GM21717 (cell line): ENCODE measurements around the gene PALLD.
"Not testable (repeated sequence)": the region's sequence is repeated elsewhere in the genome, so short reads cannot be mapped to it uniquely, and the experiment has no call there.

Experiments used
- ATAC-seq: cut with Tn5 transposase; IDR thresholded peaks from one replicate; pipeline ENCODE4 v1.9.1; 2021; ENCODE audit warnings: mild to moderate bottlenecking, moderate library complexity; ENCODE audit not compliant: unreplicated experiment

The PALLD gene

DNA sequence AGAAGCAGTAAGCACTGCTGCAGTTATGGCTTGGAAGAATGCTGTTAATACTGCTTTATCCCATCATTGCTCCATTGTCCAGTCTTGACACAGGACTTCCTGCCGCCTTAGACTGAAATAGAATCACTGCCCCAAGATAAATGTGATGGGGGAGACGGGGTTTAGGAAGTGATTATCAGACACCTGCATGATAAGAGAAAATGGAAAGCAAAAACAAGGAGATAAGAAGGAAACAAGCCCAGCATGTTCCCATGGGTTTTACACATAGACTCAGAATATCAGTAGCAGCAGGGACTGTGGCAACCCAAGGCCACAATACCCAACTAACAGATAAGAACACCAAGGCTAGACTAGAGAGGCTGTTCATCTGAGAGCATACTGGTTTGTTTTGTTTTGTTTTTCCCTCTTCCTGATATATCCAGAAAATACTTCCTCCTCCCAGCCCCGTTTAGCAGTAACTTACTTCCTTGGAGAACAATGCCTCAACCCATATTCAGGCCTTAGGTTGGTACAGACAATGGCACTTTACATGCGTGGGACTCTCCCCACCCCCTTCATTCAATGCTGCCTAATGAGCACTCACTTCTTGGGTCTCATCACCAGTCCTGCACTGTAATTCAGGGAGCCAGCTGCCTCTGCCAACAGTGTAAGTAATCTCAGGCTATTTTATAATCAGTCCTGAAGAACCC lies 280.6 kb downstream of the PALLD start:
- ATAC-seq: no peak

GRCh38 chr4:168781341-168781740 lies 284.5 kb downstream of the PALLD start:
- ATAC-seq: no peak

GRCh38 chr4:168781926-168782325 lies 285.1 kb downstream of the PALLD start:
- ATAC-seq: no peak

DNA sequence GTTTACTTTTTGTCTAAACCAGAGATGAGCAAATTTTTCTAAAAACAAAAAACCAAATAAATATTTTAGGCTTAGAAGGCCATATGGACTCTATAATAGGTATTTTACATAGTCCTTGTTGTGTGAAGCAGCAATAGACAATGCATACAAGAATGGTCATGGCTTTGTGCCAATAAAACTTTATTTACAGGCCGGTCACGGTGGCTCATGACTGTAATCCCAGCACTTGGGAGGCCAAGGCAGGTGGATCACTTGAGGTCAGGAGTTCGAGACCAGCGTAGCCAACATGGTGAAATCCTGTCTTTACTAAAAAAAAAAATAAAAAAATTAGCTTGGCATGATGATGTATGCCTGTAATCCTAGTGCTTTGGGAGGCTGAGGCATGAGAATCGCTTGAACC lies 285.6 kb downstream of the PALLD start:
- ATAC-seq: no peak

DNA sequence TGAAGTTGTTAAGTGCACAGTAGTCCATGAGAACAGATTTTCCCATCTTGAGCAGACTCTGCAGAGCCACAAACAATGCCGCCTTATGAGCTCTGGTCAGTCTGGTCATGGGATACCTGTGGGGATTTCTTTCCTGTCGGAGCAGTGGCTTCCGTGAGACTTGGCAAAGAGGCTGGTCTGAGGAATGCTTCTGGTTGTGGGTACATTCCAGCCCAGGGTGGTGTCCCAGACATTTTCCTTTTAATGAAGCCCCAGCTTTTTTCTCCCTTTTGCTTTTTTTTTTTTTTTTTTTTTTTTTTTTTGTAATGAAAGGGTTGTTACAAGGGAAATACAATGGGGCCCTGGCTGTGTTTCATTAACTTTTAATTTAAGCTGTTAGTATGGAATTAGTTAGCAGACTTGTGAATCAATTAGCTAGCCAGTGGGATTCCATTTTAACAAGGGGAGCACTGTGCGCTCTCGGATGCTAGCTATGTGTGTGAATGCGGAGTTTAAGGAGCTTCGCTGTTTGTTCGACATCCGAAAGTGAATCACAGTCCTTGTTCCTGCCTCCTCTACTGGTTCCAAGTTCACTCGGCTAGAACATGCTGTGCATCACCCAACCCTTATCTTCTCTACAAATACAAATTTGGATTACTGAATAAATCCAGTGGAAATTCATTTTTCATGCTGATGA lies 288.1 kb downstream of the PALLD start:
- ATAC-seq: no peak

DNA sequence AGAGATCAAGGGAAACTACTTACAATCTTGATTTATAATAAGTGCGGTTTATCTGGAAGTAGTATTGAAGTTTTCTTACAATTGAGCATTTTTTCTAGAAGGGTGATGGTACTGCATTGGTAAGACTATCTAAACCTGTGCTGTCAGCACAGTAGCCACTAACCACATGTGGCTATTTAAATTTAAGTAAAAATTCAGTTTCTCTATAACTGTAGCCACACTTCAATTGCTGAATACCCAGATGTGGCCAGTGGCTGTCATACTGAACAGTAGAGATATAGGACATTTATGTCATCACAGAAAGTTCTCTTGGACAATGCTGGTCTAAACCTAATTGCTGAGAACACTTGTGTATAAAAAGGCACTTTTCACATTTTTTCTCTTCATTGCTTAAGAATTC lies 290.5 kb downstream of the PALLD start:
- ATAC-seq: no peak

DNA sequence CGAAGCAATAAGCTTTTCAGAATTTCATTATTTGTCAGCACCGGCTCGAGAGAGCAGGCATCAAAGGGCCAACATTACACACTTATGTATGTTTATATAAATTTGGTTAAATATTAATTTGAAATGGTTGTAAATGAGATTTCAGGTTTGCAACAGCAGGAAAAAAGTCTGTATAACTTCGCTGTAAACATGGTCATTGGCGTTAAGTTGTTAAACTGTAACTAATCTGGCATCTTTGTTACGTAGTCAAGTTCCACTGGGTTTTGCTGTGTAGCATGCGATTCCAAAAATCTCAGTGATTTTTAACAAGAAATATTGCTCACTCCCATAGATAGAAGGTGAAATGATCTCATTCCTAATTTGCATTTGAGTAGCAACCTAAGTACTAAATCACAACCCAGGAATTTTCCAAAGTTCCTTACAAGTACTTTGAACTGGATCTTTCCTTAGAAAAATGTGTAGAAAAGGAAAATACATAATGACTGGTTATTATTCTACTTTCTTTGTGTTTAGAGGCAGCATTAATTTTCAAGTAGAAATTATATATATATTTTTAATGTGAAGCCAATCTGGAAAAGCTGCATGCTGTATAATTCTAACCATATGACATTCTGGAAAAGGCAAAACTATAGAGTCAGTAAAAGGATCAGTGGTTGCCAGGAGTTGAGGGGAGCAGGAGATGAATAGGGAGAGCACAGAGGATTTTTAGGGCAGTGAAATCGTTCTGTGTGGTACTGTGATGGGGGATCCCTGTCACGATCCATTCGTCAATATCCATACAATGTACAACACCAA lies 291.1 kb downstream of the PALLD start:
- no peak for ATAC-seq

DNA sequence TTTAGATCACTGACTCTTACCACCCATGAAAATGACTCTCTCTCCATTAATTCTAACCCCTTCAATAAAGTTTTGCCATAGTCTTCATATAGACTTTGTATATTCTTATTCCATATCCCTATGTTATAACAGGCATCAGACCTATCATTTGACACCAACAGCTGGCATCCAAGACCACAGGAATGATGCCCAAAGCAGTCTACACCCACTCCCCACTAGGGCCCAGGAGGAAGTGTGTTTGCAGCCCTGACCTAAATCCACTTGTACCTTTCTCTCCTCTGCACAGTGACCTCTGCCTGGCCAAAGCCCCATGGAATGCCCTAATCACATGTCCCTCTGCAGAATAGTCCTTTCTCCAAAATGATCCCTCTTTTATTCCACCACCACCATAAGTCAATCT lies 294.0 kb downstream of the PALLD start:
- no peak for ATAC-seq

DNA sequence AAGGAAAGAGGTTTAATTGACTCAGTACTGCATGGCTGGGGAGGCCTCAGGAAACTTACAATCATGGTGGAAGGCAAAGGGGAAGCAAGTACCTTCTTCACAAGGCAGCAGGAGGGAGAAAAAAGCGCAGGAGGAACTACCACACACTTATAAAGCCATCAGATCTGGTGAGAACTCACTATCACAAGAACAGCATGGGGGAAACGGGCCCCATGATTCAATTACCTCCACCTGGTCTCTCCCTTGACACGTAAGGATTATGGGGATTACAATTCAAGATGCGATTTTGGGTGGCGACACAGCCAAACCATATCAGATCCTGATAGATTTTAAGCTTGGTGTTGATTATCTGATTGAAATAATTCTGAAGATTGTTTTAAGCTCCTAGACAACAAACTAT lies 294.5 kb downstream of the PALLD start:
- no peak for ATAC-seq

DNA sequence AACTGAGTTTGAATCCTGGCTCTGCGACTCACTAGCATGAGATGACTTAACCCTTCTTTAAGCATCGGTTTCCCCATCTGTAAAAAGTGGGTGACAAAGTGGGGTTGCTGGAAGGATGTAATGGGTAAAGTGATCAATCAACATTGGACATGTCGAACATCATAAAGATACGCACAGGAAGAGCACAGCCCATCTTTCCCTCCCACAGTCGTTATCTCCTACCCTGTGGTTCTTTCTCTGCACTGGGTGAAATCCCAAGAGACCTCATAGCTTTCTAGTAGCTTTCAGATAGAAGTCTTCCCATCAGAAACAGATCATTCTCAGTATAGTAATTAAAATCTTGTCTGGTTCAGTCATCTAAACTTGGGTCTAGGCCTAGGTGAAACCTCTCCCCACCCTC lies 296.7 kb downstream of the PALLD start:
- ATAC-seq: no peak

GRCh38 chr4:168794092-168794707 lies 297.3 kb downstream of the PALLD start:
- ATAC-seq: no peak

- no peak for ATAC-seq
Measured at GRCh38 chr4:168794881-168795280, 298.0 kb downstream of the PALLD start.

DNA sequence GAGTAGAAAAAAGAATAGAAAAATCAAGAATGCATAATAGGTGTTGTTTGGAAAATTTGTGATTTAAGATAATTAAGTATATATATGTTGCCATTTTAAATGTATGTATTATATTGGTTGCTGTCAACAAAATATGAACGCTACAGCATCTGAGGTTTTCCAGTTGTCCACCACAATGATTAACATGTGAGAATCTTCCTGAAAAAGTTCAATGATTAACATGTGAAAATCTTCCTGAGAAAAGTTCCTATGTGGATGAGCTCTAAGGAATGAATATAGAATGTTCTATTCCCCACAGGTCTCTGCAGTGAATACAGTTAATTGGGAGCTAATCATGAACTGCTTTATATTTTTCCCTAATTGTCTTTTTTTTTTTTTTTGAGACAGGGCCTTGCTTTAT lies 298.5 kb downstream of the PALLD start:
- no peak for ATAC-seq

DNA sequence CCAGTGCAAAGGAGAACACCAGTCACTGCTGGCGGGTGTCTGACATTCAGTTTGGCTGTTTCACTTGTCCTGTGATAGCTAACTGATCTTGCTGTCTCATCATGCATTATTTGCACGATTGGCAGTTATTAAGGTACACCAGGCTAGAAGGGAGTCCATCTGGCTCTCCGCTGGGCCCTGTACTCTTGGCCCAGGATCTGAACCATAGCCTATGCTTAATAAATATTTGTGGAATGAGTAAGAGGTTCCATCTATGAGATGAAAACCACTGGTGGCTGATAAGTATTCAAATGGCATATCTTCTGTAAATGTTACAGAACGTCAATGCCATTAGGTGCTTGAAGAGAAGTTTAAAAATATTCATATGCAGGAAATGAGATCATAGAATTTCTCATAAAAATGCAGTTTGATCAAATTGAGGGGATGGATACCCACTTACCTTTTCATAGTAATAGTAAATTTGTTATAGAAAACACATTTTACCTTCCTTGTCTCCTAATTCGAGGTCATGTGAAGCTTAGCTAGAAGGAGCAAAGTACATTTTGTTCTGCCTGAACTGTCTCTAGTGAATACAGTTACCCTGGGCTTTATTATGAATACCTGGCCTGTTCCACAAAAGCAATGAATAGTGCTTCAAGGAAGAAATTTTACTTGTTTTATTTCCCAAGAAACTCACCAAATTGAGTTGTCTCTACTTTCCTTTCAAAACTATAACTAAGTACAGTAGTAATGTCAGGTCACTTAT lies 299.7 kb downstream of the PALLD start:
- ATAC-seq: no peak

DNA sequence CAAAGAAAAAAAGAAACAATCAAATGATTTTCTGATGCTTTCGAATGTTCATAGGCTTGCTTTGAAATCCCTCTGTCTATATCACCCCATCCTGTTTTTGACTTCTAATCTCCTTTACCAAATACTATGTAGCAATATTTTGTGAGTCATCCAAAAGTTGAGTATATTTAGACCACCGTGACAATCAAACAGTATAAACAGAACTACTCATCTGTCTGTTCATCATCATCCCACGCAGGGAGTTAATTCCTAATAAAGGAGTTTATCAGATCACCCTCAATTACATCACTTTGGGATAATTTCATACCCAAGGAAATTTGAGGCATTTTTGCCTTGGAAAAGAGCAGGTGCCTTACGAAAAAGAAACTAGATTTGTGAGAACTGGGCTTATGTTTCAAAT lies 300.3 kb downstream of the PALLD start:
- no peak for ATAC-seq

- ATAC-seq: no peak
Measured at GRCh38 chr4:168797738-168798375, 301.0 kb downstream of the PALLD start.

DNA sequence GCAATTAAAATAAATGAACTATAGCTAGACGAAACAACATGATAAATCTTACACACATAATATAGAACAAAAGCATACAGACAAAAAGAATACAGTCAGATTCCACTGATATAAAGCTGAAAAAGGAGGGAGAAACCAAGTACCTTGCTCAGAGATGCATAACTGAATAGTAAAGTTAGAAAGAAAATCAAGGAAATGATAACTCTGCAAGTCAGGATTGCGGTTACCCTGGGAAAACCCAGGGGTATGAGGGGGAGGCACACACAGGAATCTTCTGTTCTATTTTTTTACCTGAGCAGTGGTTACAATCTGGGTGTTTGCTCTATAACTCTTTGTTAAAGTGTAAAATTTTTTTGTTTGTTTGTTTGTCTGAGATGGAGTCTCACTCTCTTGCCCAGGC lies 304.1 kb downstream of the PALLD start:
- ATAC-seq: no peak

- no peak for ATAC-seq
Measured at GRCh38 chr4:168802222-168802621, 305.4 kb downstream of the PALLD start.

- ATAC-seq: not testable (repeated sequence)
Measured at GRCh38 chr4:168803052-168803451, 306.2 kb downstream of the PALLD start.

DNA sequence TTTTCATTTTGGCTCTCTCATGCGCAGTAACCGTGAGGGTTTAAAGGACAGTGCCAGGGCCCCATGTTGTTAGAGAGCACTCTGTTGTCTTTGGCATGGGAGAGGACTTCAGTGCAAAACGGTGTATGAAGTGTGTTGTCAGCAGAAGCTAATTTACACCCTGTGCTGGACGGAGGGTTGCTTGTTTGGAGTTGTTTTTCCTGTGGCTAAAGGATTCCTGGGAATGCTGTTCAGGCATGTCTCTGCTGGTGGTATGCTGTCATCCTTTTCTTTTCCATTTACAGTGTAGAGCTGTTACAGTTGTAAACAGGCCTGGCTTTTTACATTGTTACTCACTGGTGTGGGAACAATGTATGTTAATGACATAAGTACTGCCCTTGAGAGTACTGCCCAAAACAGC lies 306.9 kb downstream of the PALLD start:
- ATAC-seq: no peak
